Umbilical cord (tissue), 2 donors: ENCODE measurements around the gene HAUS3. TPM values are rescaled to one million over a fixed set of nuclear protein-coding genes. Genes with fewer than 3 reads are reported as not detected.
"Not testable (repeated sequence)": the region's sequence is repeated elsewhere in the genome, so short reads cannot be mapped to it uniquely, and the experiment has no call there.

Experiments
- DNase-seq: peaks from one replicate; pipeline ENCODE4 v3.0.0-alpha.2; 2015; ENCODE audit warnings: low spot score
- total RNA-seq: library from RNA; depleted of rRNA; stranded (reverse); fragments of >200 nt; gene quantifications from one replicate; pipeline ENCODE4 v1.2.3, GENCODE V29; 2014; ENCODE audit warnings: low replicate concordance; ENCODE audit not compliant: insufficient read depth

The HAUS3 gene
- total RNA-seq, 1 donor from 2014 or later = 17.1 TPM

DNA sequence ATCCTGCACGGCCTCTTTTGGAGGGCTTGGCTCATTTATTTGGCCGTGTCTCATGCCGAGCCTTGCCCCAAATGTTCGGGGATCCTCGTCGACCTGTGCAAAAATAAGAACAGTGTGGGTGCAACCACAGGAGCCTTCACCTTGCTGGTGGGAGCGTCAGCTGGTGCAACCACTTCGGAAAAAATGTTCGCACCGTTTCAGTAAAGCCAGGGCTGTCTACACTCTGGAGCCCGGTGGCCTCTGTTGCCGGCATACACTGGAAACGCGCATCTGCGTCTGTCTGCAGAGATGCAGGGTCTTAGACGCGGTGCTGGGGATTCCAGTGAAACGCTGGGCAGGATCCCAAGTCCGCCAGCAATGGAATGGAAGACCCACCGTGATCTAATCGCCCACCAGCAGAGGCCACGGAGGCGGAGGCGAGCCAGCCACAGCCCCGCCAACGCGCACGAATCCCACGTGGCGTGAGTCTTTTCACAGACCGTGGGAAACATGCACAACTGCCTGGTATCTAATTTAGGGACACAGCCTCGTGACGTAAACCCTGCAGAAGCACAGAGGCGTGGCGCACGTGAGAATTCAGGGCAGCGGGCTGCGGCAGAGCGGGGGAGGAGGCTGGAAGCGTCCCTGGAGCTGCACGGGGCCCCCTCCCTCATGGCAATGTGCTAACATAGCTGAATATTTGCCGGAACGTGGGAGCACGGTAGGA, 33.8 kb upstream of the HAUS3 start:
- DNase-seq = no peak

DNA sequence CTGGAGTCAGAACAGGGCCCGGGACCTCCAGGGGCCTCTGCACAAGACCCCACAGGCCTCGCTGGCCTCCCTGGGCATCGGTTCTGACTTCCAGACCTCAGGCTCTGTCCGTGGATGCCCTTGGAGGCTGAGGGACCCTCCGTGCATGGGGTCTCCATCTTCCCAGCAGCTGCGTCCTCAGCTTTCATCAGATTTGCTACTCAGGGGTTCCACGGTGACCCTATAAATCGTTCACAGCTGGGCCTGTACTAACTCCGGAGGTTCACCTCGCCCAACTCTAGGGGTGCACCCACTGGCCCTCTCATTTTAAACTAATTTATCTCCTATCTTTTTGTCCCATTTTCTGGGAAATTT, 33.1 kb upstream of the HAUS3 start:
- DNase-seq = not testable (repeated sequence)

DNA sequence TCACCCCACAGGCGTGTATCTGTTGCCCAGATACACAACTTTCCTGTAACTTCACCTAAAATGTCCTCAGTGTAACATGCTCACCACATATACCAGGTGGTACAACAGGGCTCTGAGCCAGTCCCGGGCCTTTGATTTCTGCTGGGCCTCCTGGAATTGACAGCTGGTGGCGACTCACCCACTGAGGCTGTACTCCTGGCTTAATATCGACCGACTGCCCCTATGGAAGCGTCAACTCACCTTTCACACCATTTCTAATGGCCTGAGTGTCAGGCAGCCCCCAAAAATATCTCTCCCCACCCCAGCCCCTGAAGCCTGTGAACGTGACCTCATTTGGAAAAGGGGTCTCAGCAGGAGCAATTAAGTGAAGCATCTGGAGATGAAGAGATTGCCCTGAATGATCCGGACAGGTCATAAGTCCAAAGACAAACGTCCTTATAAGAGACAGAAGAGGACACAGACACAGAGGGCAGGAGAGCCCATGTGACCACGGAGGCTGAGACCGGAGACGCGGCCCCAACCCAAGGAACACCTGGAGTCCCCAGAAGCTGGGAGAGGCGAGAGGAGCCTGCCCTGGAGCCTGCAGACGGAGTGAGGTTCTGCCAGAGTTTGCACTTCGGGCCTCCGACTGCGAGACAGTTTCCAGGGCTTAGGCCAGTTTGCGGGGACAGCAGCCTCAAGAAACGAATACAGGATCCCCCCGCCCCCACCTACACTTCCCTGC, 32.6 kb upstream of the HAUS3 start:
- DNase-seq = no peak

- DNase-seq = no peak
Measured at GRCh38 chr4:2273657-2274319, 31.9 kb upstream of the HAUS3 start.

DNA sequence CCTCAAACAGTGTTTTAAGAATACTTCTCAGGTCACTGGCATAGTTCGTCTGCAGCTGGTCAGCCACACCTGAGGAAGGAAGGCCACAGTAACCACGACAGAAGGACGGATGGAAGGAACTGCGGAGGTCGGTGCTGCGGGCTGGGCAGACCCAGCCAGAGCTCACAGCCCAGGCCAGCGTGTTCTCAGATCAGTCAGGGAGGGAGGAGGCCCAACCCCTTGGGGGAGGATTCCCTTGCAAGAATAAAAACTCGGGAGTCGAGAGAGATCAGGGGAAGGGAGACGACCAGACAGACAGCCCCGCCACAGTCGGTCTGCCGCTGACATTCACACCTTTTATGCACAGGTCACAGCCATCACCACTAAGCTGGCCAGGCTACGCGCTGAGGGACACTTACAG, 31.3 kb upstream of the HAUS3 start:
- DNase-seq = no peak

DNA sequence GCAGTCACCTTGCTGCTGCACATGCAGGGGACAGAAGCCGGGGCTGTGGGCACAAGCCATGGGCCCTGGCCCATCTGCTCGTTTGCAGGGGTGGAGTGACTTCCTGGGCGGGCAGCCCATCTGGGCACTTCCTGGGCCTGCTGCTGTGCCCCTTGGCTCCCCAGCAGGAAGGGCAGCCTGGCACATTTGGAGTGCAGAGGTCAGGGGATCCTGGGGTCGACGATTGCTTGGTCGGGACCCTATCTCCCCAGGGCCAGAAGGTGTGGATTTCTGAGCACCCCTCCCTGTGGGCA, 30.9 kb upstream of the HAUS3 start:
- no peak for DNase-seq

- DNase-seq = no peak
Measured at GRCh38 chr4:2272026-2272827, 30.3 kb upstream of the HAUS3 start.

GRCh38 chr4:2271279-2272025, 29.5 kb upstream of the HAUS3 start:
- DNase-seq = no peak

DNA sequence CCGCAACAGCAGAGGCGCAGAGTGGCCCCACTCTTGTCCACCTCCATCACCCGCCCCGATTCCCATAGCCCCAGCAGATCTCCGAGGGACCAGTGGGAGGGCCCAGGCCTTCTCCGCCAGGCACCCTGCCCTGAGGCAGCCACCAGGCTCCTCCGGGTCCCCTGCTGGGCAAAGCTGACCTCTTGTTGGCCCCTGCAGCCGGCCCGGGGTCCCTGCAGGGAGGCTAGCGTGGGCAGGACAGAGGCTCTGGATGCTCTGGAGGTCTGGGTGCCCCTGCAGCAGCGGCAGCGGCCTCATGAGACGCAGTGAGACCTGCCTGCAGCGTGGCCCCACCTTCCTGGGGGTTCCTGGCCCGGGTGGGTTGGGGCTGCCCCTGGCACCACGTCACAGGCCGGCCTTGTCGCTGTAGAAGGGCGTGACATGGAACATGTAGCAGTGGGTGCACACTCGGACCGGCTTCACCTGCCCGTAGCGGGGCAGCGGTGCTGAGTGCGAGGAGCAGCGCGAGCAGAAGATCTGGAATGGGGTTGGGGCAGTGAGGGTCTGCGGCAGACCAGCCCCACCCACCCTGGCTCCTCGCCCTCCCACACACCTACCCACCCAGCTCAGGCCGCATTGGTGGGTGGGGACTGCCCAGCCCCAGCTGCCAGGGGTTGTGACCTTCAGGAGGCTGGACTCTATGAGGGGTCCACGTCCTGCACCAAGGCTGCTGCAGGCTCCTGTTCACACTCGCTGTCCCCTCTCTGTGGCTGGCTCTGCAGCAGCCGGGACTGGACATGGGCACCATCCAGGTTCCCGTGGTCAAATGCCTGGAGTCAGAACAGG, 28.6 kb upstream of the HAUS3 start:
- DNase-seq = no peak

- DNase-seq = no peak
Measured at GRCh38 chr4:2269618-2270163, 27.8 kb upstream of the HAUS3 start.

- no peak for DNase-seq
Measured at GRCh38 chr4:2269206-2269531, 27.2 kb upstream of the HAUS3 start.

- no peak for DNase-seq
Measured at GRCh38 chr4:2268357-2269205, 26.7 kb upstream of the HAUS3 start.

DNA sequence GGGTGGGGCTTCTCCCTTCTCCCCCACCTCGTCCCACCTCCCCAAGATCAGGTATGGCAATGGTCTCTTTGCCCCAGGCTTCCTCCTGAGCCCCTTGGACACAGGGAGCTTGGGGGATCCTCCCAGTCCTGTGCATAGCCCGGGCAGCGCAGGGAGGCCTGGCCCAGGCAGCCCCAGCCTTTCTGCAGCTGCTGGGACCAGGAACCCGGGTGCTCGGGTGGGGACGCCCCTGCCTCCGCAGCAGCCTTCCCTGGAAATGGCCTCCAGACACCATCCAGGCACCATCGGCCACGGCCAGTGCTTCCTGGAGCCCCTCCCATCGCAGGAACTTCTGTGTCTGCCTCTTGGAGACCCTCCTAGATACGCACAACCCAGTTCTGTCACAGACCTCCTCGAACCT, 25.9 kb upstream of the HAUS3 start:
- no peak for DNase-seq

- no peak for DNase-seq
Measured at GRCh38 chr4:2267320-2267811, 25.4 kb upstream of the HAUS3 start.

- no peak for DNase-seq
Measured at GRCh38 chr4:2266821-2267220, 24.9 kb upstream of the HAUS3 start.

GRCh38 chr4:2266181-2266580, 24.3 kb upstream of the HAUS3 start:
- peak; percentile 95 for DNase-seq

DNA sequence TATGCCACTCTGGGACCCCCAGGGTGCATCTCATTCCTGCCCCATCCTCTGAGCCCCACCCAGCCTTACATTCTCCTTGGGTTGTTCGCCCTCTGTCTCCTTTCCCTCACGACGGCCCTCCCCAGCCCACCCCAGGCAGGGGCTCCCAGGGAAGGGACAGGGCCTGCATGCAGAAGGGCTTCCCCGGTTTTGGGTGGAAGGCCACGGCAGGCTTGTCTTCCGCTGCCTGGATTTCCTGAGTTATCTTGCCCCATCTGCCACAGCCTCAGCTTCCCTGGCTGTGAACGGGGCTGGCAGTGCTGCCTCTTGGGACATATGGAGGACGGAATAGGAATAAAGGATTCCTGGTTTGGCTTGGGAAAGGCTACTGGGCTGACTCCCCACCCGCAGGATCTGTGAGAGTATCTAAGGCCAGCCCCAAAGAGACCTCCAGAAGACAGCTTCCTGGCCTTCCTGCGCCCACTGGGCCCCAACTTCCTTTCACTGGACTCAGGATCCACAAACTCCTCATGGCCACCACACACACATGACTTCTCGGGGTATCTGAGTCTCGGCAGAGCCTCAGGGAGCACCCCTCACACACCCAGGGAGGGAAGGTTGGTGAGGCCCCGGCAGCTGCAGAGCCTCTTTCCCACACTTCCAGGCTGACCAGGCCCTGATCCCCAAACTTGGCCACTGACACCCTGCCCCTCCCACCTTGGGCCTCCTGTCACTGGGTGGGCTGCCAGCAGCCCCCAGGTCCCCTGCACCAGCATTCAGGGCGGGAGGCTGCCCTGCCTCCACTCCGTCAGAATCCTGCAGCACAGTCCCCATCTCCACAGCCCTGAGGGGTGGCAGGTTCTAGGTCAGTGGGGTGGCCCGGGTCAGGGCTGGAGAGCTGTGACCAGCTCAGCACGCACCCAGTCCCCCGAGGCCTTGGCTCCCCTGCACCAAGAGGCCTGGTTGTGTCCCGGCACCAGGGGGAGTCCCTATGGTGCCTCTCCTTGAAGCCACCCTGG, 23.5 kb upstream of the HAUS3 start:
- DNase-seq = no peak

- DNase-seq = no peak
Measured at GRCh38 chr4:2264481-2265041, 22.6 kb upstream of the HAUS3 start.
